Suprapubic skin (tissue), 3 donors: Measurements from ENCODE around the gene LINC00632.

Source experiments
- CTCF ChIP-seq, 2 donors: fragments of 200-600 bp in 1 of 2; fragments of 450-650 bp in 1 of 2; sonication (generic) in 1 of 2; IDR thresholded peaks; one replicate each; pipeline ENCODE4 v1.5.1; 2016 to 2019; ENCODE audit warnings: antibody characterized with exemption in 2 of 2, mild to moderate bottlenecking in 1 of 2, moderate library complexity in 1 of 2
- POLR2AphosphoS5 ChIP-seq, 3 donors: sonication (generic); formaldehyde crosslinking; IDR thresholded peaks; one replicate each; pipeline ENCODE4 v1.6.1; 2017; ENCODE audit warnings: antibody characterized with exemption in 3 of 3

GRCh38 chrX:140764401-140764919, 54.9 kb downstream of the LINC00632 start:
- TF ChIP-seq CTCF (IDR thresholded peaks at IDR 0.05): no peak
- TF ChIP-seq POLR2AphosphoS5 (IDR thresholded peaks at IDR 0.05): no peak
